CD4-positive, alpha-beta T cell (primary cell): ENCODE results near the gene STX18. TPM values are rescaled to one million over a fixed set of nuclear protein-coding genes. Genes with fewer than 3 reads are reported as not detected.

ENCODE experiments used
- ATAC-seq: fragments of 200-7000 bp; cut with Tn5 transposase; one replicate; pipeline ENCODE4 v1.10.0; 2022; ENCODE audit warnings: mild to moderate bottlenecking; ENCODE audit not compliant: poor library complexity
- CTCF ChIA-PET: fragments of 350-600 bp; sonication (Branson Sonifier 250); formaldehyde crosslinking; loops from one replicate; lab custom pipeline; 2021; ENCODE audit warnings: antibody characterized with exemption, inconsistent platforms; lab: Charles Lee
- POLR2A ChIA-PET: fragments of 350-600 bp; sonication (Branson Sonifier 250); formaldehyde crosslinking; loops from one replicate; lab custom pipeline; 2021; ENCODE audit warnings: antibody characterized with exemption, inconsistent platforms; lab: Charles Lee
- DNase-seq, 14 experiments: peaks; one replicate each; pipeline ENCODE4 v3.0.0-alpha.2; 2013 to 2020; ENCODE audit warnings: mixed read lengths in 2 of 14
- H3K27ac ChIP-seq, 2 donors: one replicate each; pipeline versions ENCODE4 v1.5.1 to v1.7.0; 2013; ENCODE audit warnings: low read length in 2 of 2, low read depth in 1 of 2, mild to moderate bottlenecking in 1 of 2
- H3K27me3 ChIP-seq, 2 experiments: 1 replicate in 1 of 2; 2 replicates in 1 of 2; pipeline versions ENCODE4 v1.6.1 to v1.7.0; 2013; ENCODE audit warnings: low read length in 2 of 2, control low read depth in 1 of 2, mild to moderate bottlenecking in 1 of 2, moderate library complexity in 1 of 2; ENCODE audit not compliant: insufficient read depth in 2 of 2, control insufficient read depth in 1 of 2
- H3K36me3 ChIP-seq: one replicate; pipeline ENCODE4 v1.6.1; 2013; ENCODE audit warnings: low read length, control low read depth; ENCODE audit not compliant: insufficient read depth
- H3K4me1 ChIP-seq: one replicate; pipeline ENCODE4 v1.6.1; 2013; ENCODE audit warnings: low read length, control low read depth; ENCODE audit not compliant: insufficient read depth
- H3K4me3 ChIP-seq: one replicate; pipeline ENCODE4 v1.5.1; 2013; ENCODE audit warnings: mild to moderate bottlenecking, low read length, moderate library complexity
- H3K9me3 ChIP-seq, 2 experiments: 1 replicate in 1 of 2; 2 replicates in 1 of 2; pipeline versions ENCODE4 v1.6.1 to v1.7.0; 2013; ENCODE audit warnings: low read length in 2 of 2, mild to moderate bottlenecking in 2 of 2, control low read depth in 1 of 2, moderate library complexity in 1 of 2; ENCODE audit not compliant: control insufficient read depth in 1 of 2, insufficient read depth in 1 of 2
- H3K27ac Mint-ChIP-seq: one replicate; pipeline ENCODE4 v1.8.0; 2020; ENCODE audit warnings: mixed read lengths
- H3K27me3 Mint-ChIP-seq: one replicate; pipeline ENCODE4 v1.8.0; 2021; ENCODE audit warnings: mixed read lengths
- H3K36me3 Mint-ChIP-seq: one replicate; pipeline ENCODE4 v1.8.0; 2021; ENCODE audit warnings: low read depth, mixed read lengths
- H3K4me1 Mint-ChIP-seq: one replicate; pipeline ENCODE4 v1.8.0; 2021; ENCODE audit warnings: low read depth, mixed read lengths
- H3K4me3 Mint-ChIP-seq: one replicate; pipeline ENCODE4 v1.8.0; 2020; ENCODE audit warnings: mild to moderate bottlenecking, mixed read lengths
- H3K9me3 Mint-ChIP-seq: one replicate; pipeline ENCODE4 v1.8.0; 2020; ENCODE audit warnings: mixed read lengths
- intact Hi-C, 2 experiments: fragments of 100-400 bp; cut with DNase I in 1 of 2; cut with micrococcal nuclease in 1 of 2; formaldehyde crosslinking; loops; one replicate each; pipeline versions ENCODE4 v1.15.1 to v1.9.0; 2023 to 2025; cut with DNase I, micrococcal nuclease
- total RNA-seq, 174 experiments: library from RNA in 2 of 174; stranded (reverse) in 2 of 174; gene quantifications; one replicate each; pipeline ENCODE4 v1.2.3 and lab custom pipeline; 2021 to 2026
- TF ChIP-seq, protein P1 (sequence below): fragments of 200-600 bp; IDR thresholded peaks from one replicate; pipeline ENCODE4 v1.8.0; 2022; ENCODE audit warnings: antibody characterized with exemption, mild to moderate bottlenecking

The STX18 gene
- total RNA-seq, 2 experiments from 2014 or later: 15.2 to 15.5 TPM

DNA sequence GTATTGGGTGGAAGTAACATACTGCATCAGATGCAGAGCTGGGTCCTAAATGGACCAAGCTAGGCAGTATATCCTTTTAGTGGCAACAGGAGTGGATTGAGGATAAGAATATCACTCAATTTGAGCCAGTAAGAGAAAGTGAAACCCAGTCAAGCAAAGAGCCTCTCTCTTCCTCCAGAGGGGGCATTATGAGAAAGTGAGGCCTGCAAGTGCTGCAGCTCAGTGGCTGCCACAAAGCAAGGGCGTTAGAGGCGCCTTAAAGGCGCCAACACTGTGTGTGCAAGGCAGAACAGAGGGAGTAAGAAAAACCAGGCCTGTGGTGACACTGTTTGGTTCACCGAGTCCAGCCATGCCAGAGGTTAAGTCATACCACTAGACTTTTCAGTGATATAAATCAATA lies 17.5 kb downstream of the STX18 start:
- ATAC-seq: peak; percentile 95
- Mint-ChIP-seq H3K36me3 (peaks cover 8% of the 10 kb centered on the region), H3K4me1 (peaks cover 51% of the 10 kb centered on the region), H3K9me3 (no peaks in the 10 kb centered on the region), H3K4me3 (peak overlapping the region; percentile 9), H3K27me3 (no peaks in the 10 kb centered on the region), H3K27ac (peak overlapping the region; percentile 57)
- Histone ChIP-seq H3K4me3 (no peak overlapping the region), H3K36me3 (no peaks in the 10 kb centered on the region), H3K4me1 (no peaks in the 10 kb centered on the region), H3K27ac (no peak overlapping the region), H3K9me3 (no peaks in the 10 kb centered on the region), H3K27me3 (no peaks in the 10 kb centered on the region)
- TF ChIP-seq, protein P1, sequence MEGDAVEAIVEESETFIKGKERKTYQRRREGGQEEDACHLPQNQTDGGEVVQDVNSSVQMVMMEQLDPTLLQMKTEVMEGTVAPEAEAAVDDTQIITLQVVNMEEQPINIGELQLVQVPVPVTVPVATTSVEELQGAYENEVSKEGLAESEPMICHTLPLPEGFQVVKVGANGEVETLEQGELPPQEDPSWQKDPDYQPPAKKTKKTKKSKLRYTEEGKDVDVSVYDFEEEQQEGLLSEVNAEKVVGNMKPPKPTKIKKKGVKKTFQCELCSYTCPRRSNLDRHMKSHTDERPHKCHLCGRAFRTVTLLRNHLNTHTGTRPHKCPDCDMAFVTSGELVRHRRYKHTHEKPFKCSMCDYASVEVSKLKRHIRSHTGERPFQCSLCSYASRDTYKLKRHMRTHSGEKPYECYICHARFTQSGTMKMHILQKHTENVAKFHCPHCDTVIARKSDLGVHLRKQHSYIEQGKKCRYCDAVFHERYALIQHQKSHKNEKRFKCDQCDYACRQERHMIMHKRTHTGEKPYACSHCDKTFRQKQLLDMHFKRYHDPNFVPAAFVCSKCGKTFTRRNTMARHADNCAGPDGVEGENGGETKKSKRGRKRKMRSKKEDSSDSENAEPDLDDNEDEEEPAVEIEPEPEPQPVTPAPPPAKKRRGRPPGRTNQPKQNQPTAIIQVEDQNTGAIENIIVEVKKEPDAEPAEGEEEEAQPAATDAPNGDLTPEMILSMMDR: no peak
- intact Hi-C loops: no loop called here
- CTCF ChIA-PET: interaction anchor here (1.7 kb wide), 2 partner anchors 12 to 17 kb away, joined by 7 read pairs; partner anchors contain the start of gene STX18
- DNase-seq: peak in 9 of 14 experiments; percentile 1 to 72 (median 15)
- POLR2A ChIA-PET: interaction anchor here (1.3 to 2.0 kb wide), 2 partner anchors 18 to 50 kb away, joined by 4 to 11 read pairs; partner anchors contain the start of gene STX18

DNA sequence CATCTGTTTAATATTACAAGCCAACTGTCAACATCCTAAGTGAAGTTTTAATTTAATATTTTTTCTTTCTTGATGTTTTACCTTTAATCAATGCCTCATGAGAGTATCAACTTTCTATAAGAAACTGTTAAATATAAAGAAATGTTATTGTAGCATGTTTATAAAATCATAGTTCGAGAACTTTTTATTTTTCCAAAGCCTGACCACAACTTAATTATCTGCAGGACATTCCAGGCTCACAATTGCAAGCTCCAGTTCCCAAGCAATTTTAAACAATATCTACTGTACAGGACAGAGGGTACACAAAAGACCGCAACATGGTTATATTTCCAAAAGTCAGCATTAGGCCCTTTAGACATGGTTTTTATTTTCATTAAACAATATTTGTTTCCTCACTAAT lies 20.1 kb downstream of the STX18 start:
- Histone ChIP-seq H3K27ac (no peak overlapping the region), H3K9me3 (no peaks in the 10 kb centered on the region), H3K4me3 (no peak overlapping the region), H3K4me1 (no peaks in the 10 kb centered on the region), H3K36me3 (no peaks in the 10 kb centered on the region), H3K27me3 (no peaks in the 10 kb centered on the region)
- Mint-ChIP-seq H3K27me3 (no peaks in the 10 kb centered on the region), H3K36me3 (peaks cover 8% of the 10 kb centered on the region), H3K27ac (no peak overlapping the region), H3K4me3 (no peak overlapping the region), H3K9me3 (no peaks in the 10 kb centered on the region), H3K4me1 (peaks cover 65% of the 10 kb centered on the region)
- DNase-seq (no peak), ATAC-seq (no peak)
- POLR2A ChIA-PET: no interaction called here
- TF ChIP-seq, protein P1: no peak
- intact Hi-C loops: no loop called here
- CTCF ChIA-PET: interaction anchor here (2.8 kb wide), 1 partner anchor 10 kb away, joined by 8 read pairs; no protein-coding TSS in a partner anchor

DNA sequence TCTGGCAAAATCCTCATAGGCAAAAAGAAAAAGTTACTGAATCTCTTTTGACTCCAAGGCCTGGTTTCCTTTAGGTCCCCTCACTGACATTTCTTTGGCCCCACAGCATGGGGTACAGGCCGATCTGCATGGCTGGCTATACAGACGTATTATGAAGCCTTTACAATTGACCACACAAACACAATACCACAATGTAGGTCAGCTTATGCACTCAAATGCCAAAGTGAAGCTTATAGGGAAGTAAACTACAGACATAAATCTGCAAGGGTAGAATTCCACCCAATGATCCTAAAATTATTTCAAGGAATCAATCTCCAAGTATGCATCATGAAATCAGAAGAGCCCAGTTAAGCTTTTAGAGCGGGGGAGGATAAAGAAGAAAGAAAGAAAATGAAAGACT lies 20.7 kb downstream of the STX18 start:
- TF ChIP-seq, protein P1: no peak
- no peak overlapping the region for H3K27ac ChIP-seq
- H3K4me3 ChIP-seq: no peak overlapping the region
- intact Hi-C loops: no loop called here
- no peaks in the 10 kb centered on the region for H3K4me1 ChIP-seq
- DNase-seq (no peak), ATAC-seq (no peak)
- ChIA-PET POLR2A (no interaction called here), CTCF (interaction anchor here (2.8 kb wide), 1 partner anchor 9 kb away, joined by 8 read pairs; no protein-coding TSS in a partner anchor)
- Mint-ChIP-seq H3K4me3 (no peak overlapping the region), H3K36me3 (peaks cover 7% of the 10 kb centered on the region), H3K9me3 (no peaks in the 10 kb centered on the region), H3K27ac (peak overlapping the region; percentile 3), H3K4me1 (peaks cover 64% of the 10 kb centered on the region), H3K27me3 (no peaks in the 10 kb centered on the region)
- no peaks in the 10 kb centered on the region for H3K36me3 ChIP-seq
- H3K27me3 ChIP-seq: no peaks in the 10 kb centered on the region
- H3K9me3 ChIP-seq: no peaks in the 10 kb centered on the region
